HG02759 (cell line): ENCODE results near the gene RPL36.

ENCODE experiments used
- ATAC-seq: cut with Tn5 transposase; IDR thresholded peaks from one replicate; pipeline ENCODE4 v1.9.1; 2021; ENCODE audit warnings: mild to moderate bottlenecking, moderate library complexity; ENCODE audit not compliant: unreplicated experiment

Gene RPL36

DNA sequence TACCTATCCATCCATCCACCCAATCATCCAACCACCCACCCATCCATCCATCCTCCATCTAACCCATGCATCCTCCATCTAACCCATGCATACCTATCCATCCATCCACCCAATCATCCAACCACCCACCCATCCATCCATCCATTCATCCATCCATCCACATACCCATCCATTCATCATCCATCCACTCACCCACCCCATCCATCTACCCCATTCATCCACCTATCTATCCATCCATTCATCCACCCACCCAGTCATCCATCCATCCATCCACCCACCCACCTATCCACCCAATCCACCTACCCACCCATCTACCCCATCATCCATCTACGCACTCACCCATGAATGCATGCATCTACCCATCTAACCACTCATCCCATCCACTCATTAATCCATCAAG, 16.3 kb upstream of the RPL36 start:
- no peak for ATAC-seq

GRCh38 chr19:5674714-5675113, 15.4 kb upstream of the RPL36 start:
- no peak for ATAC-seq

GRCh38 chr19:5676105-5676771, 13.9 kb upstream of the RPL36 start:
- no peak for ATAC-seq

DNA sequence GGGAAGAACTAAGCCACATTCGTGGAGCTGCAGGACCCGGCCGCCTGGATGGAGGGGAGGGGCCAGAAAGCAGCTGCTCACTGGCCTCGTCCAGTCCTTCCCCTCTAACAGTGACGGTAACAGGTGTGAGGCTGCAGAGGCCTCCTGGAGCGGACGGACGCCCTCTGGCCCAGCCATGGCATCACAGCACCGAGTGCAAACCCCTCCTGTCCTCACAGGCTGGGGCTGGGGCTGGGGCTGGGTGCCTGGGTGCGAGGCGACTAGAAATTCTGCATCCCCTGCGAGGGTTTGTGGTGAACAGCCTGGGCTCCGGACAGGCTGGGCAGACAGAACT, 13.4 kb upstream of the RPL36 start:
- no peak for ATAC-seq

DNA sequence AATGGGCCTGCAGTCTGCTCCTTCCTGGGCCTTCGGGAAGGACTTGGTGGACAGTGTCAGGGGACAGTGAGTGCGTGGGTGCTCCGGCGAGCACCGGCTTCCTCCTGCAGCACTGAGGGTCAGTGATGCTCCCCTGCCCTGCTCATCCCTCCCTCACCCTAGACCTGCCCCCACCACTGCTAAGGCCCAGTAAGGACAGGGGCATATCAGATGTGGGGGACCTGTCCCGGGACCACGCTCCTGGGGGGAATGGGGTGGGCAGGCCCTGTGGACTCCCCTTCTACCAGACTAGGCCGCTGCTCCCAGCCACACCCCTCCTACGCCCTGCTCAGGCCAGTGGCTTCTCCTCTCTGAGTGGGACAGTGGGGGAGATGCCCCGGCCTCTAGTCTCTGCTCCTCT, 13.0 kb upstream of the RPL36 start:
- no peak for ATAC-seq

GRCh38 chr19:5677580-5677979, 12.5 kb upstream of the RPL36 start:
- no peak for ATAC-seq

GRCh38 chr19:5678071-5678718, 11.9 kb upstream of the RPL36 start:
- ATAC-seq, result no peak

DNA sequence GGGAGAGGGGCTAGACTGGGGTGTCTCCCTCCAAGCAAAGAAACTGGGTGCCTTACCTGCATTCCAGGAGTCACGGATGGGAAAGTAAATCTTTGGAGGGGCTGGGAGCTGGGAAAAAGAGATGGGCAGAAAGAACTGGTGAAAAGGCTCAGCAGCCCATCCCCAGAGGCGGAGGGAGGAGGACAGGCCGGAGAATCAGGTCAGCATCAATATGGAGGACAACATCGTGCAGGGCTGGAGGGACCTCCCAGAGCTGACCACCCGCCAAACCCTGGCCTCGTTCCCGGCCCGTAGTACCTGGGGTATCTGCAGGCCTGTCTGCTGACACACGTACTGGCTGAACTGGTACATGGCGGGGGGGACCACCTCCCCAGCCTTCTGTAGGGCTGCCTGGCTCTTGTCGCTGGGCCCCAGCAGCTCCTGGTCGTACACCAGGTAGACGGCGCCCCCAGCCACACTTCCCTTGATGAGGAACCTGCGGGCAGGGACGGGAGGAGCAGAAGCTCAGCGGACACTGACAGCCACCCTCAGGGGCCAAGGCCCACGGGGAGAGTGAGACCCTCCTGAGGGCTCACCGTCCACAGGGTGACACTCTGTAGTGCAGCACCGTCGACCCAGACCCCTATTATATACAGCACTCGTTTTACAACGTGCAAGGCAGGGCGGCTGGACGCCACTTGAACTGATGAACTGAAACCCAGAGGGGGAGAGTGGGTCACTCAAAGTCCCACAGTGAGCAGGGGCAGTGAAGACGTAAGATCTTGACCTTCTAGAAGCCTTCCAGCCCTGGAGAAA, 10.6 kb upstream of the RPL36 start:
- no peak for ATAC-seq

DNA sequence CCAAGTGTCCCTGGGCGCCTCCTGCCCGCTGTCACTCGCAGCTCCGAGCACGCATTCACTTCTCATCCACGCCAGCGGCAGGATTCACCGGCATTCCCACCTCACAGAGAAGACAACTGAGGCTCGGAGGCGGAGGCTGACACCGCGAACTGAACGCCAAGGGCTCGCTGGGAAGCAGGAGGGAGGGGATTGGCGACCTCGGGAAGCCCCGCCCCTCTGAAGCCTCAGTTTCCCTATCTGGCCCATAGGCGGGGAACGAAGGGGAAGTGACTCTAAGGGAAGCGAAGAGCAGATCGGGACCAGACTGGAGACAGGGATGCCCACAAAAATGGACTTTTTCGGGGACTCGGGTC, 10.0 kb upstream of the RPL36 start:
- ATAC-seq, result no peak

GRCh38 chr19:5680437-5681368, 9.4 kb upstream of the RPL36 start, which contains the start of the genes HSD11B1L and MICOS13:
HSD11B1L (plus strand) TSS chr19:5681027; CDS start chr19:5684833, 3,806 bp downstream.
MICOS13 (minus strand) TSS chr19:5680516; CDS start chr19:5680486, 30 bp downstream.
- ATAC-seq, result peak; percentile 92

- no peak for ATAC-seq
Measured at GRCh38 chr19:5681391-5682106, 8.5 kb upstream of the RPL36 start.

DNA sequence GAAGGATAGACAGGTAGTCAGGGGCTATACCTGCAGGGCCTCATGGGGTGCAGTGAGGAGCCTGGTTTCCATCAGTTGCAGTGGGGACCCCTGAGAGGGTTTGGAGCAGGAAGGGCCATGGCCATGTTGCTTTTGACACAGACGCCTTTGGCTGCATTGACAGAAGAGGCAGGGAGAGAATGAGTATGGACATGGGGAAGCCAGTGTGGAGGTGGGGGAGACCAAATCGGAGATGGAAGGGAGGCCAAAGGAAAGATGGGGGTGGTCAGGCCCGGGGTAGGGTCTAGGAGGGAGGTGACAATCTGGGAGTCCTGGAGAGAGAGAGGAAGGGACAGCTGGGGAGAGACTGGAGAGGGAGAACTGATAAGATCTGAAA, 8.0 kb upstream of the RPL36 start:
- ATAC-seq, result no peak

GRCh38 chr19:5683177-5683886, 6.8 kb upstream of the RPL36 start:
- no peak for ATAC-seq

GRCh38 chr19:5684694-5685430, 5.2 kb upstream of the RPL36 start:
- no peak for ATAC-seq

GRCh38 chr19:5686326-5686646, 3.8 kb upstream of the RPL36 start:
- ATAC-seq, result no peak

GRCh38 chr19:5686647-5687359, 3.3 kb upstream of the RPL36 start:
- ATAC-seq, result peak; percentile 62

DNA sequence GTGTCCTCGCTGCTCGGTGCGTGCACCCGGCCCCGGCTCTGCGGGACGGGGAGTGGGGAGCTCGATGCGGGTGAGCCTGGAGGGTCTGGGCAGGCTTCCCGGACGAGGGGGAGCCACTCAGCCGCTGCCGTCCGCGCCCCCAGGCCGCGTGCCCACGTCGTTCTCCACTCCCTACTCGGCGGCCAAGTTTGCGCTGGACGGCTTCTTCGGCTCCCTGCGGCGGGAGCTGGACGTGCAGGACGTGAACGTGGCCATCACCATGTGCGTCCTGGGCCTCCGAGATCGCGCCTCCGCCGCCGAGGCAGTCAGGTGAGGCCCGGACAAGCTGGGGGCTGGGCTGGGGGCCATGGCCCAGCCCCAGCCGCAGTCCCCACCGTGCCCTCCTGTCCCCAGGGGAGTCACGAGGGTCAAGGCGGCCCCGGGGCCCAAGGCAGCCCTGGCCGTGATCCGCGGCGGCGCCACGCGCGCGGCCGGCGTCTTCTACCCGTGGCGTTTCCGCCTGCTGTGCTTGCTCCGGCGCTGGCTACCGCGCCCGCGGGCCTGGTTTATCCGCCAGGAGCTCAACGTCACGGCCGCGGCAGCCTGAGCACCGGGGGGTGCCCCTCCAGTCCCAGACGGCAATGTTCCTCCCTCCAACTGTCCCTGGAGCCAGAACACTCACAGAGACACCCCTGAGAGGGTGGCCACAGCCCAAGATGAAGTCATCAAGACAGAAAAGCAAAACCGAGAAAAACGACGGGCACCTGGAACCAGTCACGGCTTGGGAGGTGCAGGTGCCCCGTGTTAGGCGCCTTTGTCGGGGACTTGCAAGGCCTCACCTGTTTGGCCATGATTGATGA, 2.5 kb upstream of the RPL36 start:
- no peak for ATAC-seq
